ENCODE data around the gene PPP2CA. TPM values are rescaled to one million over a fixed set of nuclear protein-coding genes. Genes with fewer than 3 reads are reported as not detected.

The PPP2CA gene
- total and polyA plus RNA-seq, 5 donors, result 57.9 to 178 (median 135) TPM

DNA sequence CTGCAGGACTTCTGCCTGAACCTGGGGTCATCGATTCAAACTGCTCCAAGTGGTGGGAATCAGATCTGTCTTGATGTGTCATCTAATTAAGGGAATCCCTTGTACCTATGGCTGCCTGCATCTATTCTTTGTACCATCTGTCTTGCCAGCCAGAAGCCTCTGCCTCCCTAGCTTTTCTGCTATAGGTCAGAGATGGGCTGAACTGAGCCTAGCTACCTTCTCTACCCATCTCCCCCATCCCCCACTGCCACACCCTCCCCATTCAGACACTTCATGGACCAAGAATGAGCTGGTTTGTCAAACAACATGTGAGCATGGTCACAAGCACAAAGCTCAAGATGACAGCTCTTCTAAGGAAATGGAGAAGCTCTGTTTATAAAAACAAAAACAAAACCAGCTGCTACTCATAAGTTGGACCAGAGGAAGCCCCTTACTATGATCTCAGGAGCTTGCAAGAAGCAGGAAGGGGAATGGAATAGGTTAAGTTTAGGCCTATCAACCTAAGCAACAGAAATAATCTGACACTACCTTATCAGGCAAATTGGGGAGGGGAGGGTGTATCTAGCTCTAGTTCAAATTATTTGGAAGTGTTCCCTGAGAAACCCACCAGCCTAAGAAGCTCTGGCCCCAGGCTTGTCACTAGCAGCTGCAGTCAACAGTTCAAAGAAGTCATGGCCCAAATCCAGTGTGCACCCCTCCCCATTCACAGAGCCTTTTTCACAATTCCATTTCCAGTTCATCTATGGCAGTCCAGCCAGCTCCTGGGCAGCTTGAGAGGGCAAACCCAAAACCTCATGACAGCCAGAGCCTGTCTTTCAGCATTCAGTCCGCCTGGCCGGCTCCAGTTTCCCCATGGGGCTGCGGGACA lies 79.0 kb downstream of the PPP2CA start:
- no peak for DNase-seq
- WGBS, result 64% methylated on average over 4 of the region's 4 CpGs
- H3K4me1 ChIP-seq (ENCODE audit: control insufficient read depth, insufficient read depth, low read length), result peaks cover 10% of the 10 kb centered on the region
- H3K4me3 ChIP-seq (ENCODE audit: low read length), result no peak overlapping the region
- no peak overlapping the region for H3K27ac ChIP-seq (ENCODE audit: low read length)
- intact Hi-C loops (cut with DNase I), result loop anchor here in 1 of 4 donors (10.0 kb wide), 1 partner anchor 102 kb away; no protein-coding TSS in a partner anchor
- H3K9me3 ChIP-seq (ENCODE audit: control insufficient read depth, low read length), result no peaks in the 10 kb centered on the region
- ATAC-seq, result no peak
- H3K27me3 ChIP-seq (ENCODE audit: control insufficient read depth, insufficient read depth), result no peaks in the 10 kb centered on the region

DNA sequence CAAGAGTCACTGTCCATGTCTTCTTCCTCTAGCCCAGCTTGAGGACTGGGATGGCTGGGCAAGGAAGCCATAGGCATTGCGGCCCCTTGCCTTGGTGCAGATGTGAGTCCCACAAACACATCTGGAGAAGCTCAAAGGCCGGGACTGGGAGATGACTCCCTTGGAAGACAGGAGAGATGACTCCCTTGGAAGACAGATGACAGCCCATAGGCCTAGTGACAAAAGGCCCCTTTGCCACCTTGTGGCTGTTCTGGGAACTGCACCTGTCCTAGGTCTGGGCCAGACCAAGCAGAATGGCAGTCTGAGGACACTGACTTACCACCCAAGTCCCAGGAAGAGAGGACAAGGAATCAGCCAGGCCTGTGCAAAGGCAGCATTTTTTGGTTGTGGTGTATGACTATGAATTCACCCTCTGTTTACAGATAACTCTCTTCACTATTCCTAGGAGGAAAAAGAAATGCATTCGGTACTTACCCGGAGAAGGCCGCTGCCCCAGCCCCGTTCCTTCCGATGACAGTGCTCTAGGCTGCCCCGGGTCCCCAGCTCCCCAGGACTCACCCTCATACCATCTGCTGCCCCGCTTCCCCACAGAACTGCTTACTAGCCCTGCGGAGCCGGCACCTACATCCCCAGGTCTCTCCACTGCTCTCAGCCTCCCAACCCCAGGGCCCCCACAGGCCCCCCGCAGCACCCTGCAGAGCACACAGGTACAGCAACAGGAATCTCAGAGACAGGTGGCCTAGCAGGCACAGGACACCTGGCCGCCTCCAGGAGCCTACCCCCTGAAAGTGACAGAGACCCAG lies 79.9 kb downstream of the PPP2CA start:
- Histone ChIP-seq H3K4me1 (ENCODE audit: control insufficient read depth, insufficient read depth, low read length) (peaks cover 8% of the 10 kb centered on the region), H3K27ac (ENCODE audit: low read length) (no peak overlapping the region), H3K27me3 (ENCODE audit: control insufficient read depth, insufficient read depth) (no peaks in the 10 kb centered on the region), H3K4me3 (ENCODE audit: low read length) (no peak overlapping the region), H3K9me3 (ENCODE audit: control insufficient read depth, low read length) (no peaks in the 10 kb centered on the region)
- 87% methylated on average over 13 of the region's 13 CpGs for WGBS
- ATAC-seq (peak; percentile 77 to 80), DNase-seq (peak; percentile 69 to 92 (median 86))
- intact Hi-C loops (cut with DNase I), result loop anchor here in 3 of 4 donors (2.0 to 10.0 kb wide), 3 partner anchors 101 to 107 kb away; no protein-coding TSS in a partner anchor

DNA sequence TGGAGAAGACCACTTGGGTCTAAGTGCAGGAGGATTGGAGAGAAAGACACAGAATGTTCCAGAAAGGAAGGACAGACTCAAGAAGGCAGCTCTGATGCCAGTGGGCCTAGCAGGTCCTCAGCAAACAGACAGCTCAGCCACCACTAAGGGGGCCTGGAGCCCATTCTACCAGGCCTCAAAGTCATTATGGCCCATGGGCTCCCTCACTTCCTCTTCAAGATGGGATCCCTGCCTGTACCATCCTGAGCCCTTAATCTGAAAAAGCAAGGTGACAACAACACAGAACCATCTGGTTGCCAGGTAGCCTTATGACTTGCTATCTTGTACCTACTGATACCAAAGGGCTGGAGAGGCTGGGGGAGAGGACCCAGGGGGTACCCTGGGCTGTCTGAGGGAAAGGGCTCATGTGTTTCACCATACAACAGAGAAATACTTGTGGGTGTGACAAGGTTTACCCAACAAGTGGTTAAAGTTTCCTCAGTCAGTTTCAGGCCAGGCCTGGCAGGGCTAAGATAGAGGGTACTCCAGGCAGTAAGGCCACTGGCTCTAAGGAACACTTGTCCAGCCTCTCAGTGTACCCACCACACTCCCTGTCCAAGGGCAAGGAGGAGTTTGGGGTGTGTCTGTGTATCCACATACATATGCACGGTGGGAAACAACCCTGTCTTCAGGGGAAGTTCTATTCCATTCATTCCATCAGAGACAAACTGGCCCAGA lies 80.7 kb downstream of the PPP2CA start:
- intact Hi-C loops (cut with DNase I), result loop anchor here in 3 of 4 donors (2.0 to 10.0 kb wide), 3 partner anchors 100 to 106 kb away; no protein-coding TSS in a partner anchor
- H3K4me3 ChIP-seq (ENCODE audit: low read length), result no peak overlapping the region
- H3K27ac ChIP-seq (ENCODE audit: low read length), result no peak overlapping the region
- no peaks in the 10 kb centered on the region for H3K9me3 ChIP-seq (ENCODE audit: control insufficient read depth, low read length)
- peaks cover 7% of the 10 kb centered on the region for H3K4me1 ChIP-seq (ENCODE audit: control insufficient read depth, insufficient read depth, low read length)
- H3K27me3 ChIP-seq (ENCODE audit: control insufficient read depth, insufficient read depth), result no peaks in the 10 kb centered on the region
- 52% methylated on average over 1 of the region's 1 CpG for WGBS
- DNase-seq, result no peak
- no peak for ATAC-seq

Small RNA genes within 50 kb of the gene (microRNA-seq; reads per million reads assigned to microRNA genes)
- 0 reads per million in 2 donors for gene MIR3661

Other genes starting within 250 kb of the PPP2CA start
- gene VDAC1, start 221.1 kb downstream of the PPP2CA start, total RNA-seq, result 100 to 1,000 TPM; 325 to 357 (median 335) TPM
- 393 TPM for gene VDAC1, start 221.1 kb downstream of the PPP2CA start, polyA plus RNA-seq
- 1 to 10 TPM; 1.3 to 4.0 (median 3.4) TPM for gene TCF7, start 111.4 kb downstream of the PPP2CA start, total RNA-seq
- gene TCF7, start 111.4 kb downstream of the PPP2CA start, polyA plus RNA-seq, result 4.4 TPM
- gene SKP1, start 49.1 kb downstream of the PPP2CA start, total RNA-seq, result 100 to 1,000 TPM; 459 to 523 (median 498) TPM
- gene SKP1, start 49.1 kb downstream of the PPP2CA start, polyA plus RNA-seq, result 698 TPM
- 1 to 10 TPM; 6.9 to 7.5 (median 7.1) TPM for gene CDKL3, start 141.1 kb upstream of the PPP2CA start, total RNA-seq
- 5.9 TPM for gene CDKL3, start 141.1 kb upstream of the PPP2CA start, polyA plus RNA-seq
- gene UBE2B, start 145.5 kb upstream of the PPP2CA start, total RNA-seq, result 100 to 1,000 TPM; 153 to 216 (median 180) TPM
- gene UBE2B, start 145.5 kb upstream of the PPP2CA start, polyA plus RNA-seq, result 260 TPM
- 10 to 100 TPM; 33.5 to 42.0 (median 37.5) TPM for gene CDKN2AIPNL, start 185.8 kb upstream of the PPP2CA start, total RNA-seq
- 71.3 TPM for gene CDKN2AIPNL, start 185.8 kb upstream of the PPP2CA start, polyA plus RNA-seq